ENCODE results near the gene TEX14.

The TEX14 gene

GRCh38 chr17:58516644-58517377 is 175.0 kb downstream of the TEX14 start:
- Mint-ChIP-seq H3K36me3 (ENCODE audit: insufficient read depth) (peaks cover 21% of the 10 kb centered on the region), H3K27ac (ENCODE audit: low read depth) (peak overlapping the region; percentile 81), H3K9me3 (no peaks in the 10 kb centered on the region), H3K4me1 (peaks cover 45% of the 10 kb centered on the region), H3K4me3 (peak overlapping the region; percentile 91), H3K27me3 (no peaks in the 10 kb centered on the region)
- no peak for DNase-seq (ENCODE audit: low spot score in 2 of 2)
- ATAC-seq (replicated peaks; ENCODE audit: extremely low read depth, poor library complexity, severe bottlenecking) = no peak

DNA sequence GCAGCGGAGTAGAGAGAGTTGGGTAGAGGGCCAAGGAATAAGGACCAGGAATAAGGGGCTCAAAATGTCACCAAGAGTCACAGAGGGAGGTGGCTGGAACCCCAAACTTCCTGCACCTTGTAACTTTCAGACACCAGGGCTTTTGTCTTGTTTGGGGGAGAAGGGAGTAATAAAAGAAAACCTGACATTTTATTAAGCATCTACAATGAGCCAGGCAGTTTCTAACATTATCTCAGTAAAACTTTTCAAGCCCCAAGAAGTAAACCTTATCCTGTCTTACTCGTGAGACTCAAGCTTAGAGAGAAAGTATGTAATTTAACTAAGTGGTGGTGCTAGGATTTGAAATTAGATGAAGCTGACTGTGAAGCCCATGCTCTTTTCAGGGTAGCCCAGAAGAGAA is 176.6 kb downstream of the TEX14 start:
- H3K27me3 Mint-ChIP-seq = no peaks in the 10 kb centered on the region
- peaks cover 32% of the 10 kb centered on the region for H3K36me3 Mint-ChIP-seq (ENCODE audit: insufficient read depth)
- peaks cover 50% of the 10 kb centered on the region for H3K4me1 Mint-ChIP-seq
- DNase-seq (ENCODE audit: low spot score in 2 of 2) (no peak), ATAC-seq (replicated peaks; ENCODE audit: extremely low read depth, poor library complexity, severe bottlenecking) (no peak)
- no peaks in the 10 kb centered on the region for H3K9me3 Mint-ChIP-seq
- H3K27ac Mint-ChIP-seq (ENCODE audit: low read depth) = no peak overlapping the region
- peak overlapping the region; percentile 91 for H3K4me3 Mint-ChIP-seq

DNA sequence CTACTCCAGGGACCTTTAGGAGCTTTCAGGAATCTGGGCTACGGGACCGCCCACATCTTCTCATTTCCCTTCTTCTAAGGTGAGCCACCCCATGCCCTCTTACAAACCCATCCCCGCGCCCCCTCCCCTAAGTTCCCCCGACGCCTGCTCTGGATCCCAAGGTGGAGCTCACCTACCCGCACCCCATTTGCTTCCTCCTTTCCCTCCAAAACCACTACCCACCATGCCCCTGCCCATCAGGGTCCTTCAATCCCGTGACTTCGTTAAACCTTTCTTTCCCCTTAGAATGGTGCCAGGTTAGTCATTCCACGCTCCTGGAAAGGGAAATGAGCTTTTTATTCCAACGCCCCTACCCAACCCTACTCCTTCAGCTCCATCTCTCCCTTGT is 177.1 kb downstream of the TEX14 start:
- peak overlapping the region; percentile 91 for H3K4me3 Mint-ChIP-seq
- peaks cover 37% of the 10 kb centered on the region for H3K36me3 Mint-ChIP-seq (ENCODE audit: insufficient read depth)
- no peak for ATAC-seq (replicated peaks; ENCODE audit: extremely low read depth, poor library complexity, severe bottlenecking)
- H3K9me3 Mint-ChIP-seq = no peaks in the 10 kb centered on the region
- no peak overlapping the region for H3K27ac Mint-ChIP-seq (ENCODE audit: low read depth)
- no peaks in the 10 kb centered on the region for H3K27me3 Mint-ChIP-seq
- H3K4me1 Mint-ChIP-seq = peaks cover 56% of the 10 kb centered on the region
- DNase-seq (ENCODE audit: low spot score in 2 of 2) = no peak

GRCh38 chr17:58513965-58514769 is 177.7 kb downstream of the TEX14 start, which contains the start of gene MTMR4:
Gene MTMR4 (minus strand): TSS chr17:58514638. CDS start chr17:58514407, 231 bp downstream.
- ATAC-seq (replicated peaks; ENCODE audit: extremely low read depth, poor library complexity, severe bottlenecking) (no peak), DNase-seq (ENCODE audit: low spot score in 2 of 2) (peak in 1 of 2 donors; percentile 43)
- no peaks in the 10 kb centered on the region for H3K27me3 Mint-ChIP-seq
- H3K27ac Mint-ChIP-seq (ENCODE audit: low read depth) = peak within 1 kb of the TSS; percentile 89
- peak within 1 kb of the TSS; percentile 91 for H3K4me3 Mint-ChIP-seq
- no peaks in the 10 kb centered on the region for H3K9me3 Mint-ChIP-seq
- peaks cover 57% of the 10 kb centered on the region for H3K4me1 Mint-ChIP-seq
- H3K36me3 Mint-ChIP-seq (ENCODE audit: insufficient read depth) = peaks cover 36% of the 10 kb centered on the region

DNA sequence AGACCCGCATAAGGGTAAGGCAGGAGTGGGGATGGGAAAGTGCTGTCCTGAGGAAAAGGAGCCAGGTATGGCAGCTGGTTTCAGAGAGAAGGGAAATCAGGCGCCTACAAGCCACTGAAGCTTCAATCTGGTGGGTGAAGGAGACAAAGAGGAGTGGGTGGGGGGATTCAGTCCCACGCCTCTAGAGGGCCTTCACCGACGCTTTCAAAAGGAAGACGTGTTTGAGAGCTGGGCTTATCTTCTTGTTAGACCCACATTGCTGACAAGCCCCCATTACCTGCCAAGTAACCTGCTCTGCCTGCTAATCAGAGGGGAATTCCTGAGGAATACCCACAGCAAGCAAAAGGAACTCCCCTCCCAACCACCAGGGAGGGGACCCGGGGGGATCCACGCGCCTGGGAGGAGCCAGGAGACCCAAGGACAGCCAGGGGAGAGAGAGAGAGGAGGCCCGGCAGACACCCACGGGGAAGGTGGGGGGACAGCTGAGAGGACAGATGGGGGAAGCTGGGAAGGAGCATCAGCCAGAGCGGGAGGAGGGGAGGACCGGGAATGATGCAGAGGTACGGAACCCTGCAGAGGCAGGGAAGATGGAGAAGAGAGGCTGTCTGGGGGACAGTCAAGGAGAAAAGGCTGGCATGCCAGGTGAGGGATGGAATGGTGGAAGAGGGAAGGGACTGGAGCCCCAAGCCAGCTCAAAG is 178.4 kb downstream of the TEX14 start:
- Mint-ChIP-seq H3K9me3 (no peaks in the 10 kb centered on the region), H3K4me1 (peaks cover 57% of the 10 kb centered on the region), H3K4me3 (peak overlapping the region; percentile 91), H3K27ac (ENCODE audit: low read depth) (peak overlapping the region; percentile 89), H3K27me3 (no peaks in the 10 kb centered on the region), H3K36me3 (ENCODE audit: insufficient read depth) (peaks cover 35% of the 10 kb centered on the region)
- no peak for DNase-seq (ENCODE audit: low spot score in 2 of 2)
- ATAC-seq (replicated peaks; ENCODE audit: extremely low read depth, poor library complexity, severe bottlenecking) = no peak

- no peak overlapping the region for H3K27ac Mint-ChIP-seq (ENCODE audit: low read depth)
- H3K9me3 Mint-ChIP-seq = no peaks in the 10 kb centered on the region
- peaks cover 36% of the 10 kb centered on the region for H3K4me1 Mint-ChIP-seq
- no peak overlapping the region for H3K4me3 Mint-ChIP-seq
- no peaks in the 10 kb centered on the region for H3K27me3 Mint-ChIP-seq
- ATAC-seq (replicated peaks; ENCODE audit: extremely low read depth, poor library complexity, severe bottlenecking) = no peak
- H3K36me3 Mint-ChIP-seq (ENCODE audit: insufficient read depth) = peaks cover 40% of the 10 kb centered on the region
- no peak for DNase-seq (ENCODE audit: low spot score in 2 of 2)
Observed at GRCh38 chr17:58510075-58510474, 181.8 kb downstream of the TEX14 start.

DNA sequence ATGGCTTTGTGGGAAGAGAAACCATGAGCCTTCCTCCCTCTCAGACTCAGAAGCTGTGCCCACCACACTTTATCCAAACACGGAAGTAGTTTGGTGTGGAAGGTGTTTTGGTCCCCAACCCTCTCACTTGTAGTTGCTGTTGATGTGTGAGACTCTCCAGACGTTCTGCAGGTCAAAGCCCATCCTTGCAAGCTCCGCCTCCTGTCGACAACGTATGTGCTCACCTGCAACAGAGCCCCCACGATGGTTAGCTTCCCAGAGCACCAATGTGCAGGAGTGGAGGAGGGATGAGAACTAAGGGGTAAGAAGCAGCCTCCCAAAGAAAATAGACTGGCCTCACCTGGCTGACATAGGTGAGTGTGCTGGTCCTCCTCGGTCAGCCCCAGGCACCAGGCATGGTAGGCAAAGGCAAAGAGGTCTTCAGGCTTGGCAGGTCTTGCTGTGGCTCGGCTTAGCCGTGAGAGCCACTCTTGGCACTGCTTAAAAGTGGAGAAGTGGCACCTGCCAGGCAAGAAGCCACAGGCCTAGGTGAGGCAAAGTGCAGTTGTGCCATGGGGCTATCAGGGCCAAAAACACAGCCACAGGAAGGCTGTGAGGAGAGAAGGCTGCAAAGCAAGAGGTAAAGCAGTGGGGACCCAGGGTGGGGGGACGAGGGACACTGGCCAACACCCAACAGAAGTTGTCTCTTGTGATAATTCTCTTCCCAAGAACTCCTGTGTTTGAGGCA is 183.3 kb downstream of the TEX14 start:
- Mint-ChIP-seq H3K36me3 (ENCODE audit: insufficient read depth) (peaks cover 47% of the 10 kb centered on the region), H3K9me3 (no peaks in the 10 kb centered on the region), H3K4me3 (no peak overlapping the region), H3K4me1 (peaks cover 27% of the 10 kb centered on the region), H3K27ac (ENCODE audit: low read depth) (peak overlapping the region; percentile 26), H3K27me3 (no peaks in the 10 kb centered on the region)
- ATAC-seq (replicated peaks; ENCODE audit: extremely low read depth, poor library complexity, severe bottlenecking) = no peak
- DNase-seq (ENCODE audit: low spot score in 2 of 2) = no peak

- no peaks in the 10 kb centered on the region for H3K27me3 Mint-ChIP-seq
- H3K36me3 Mint-ChIP-seq (ENCODE audit: insufficient read depth) = peaks cover 56% of the 10 kb centered on the region
- H3K4me3 Mint-ChIP-seq = no peak overlapping the region
- H3K4me1 Mint-ChIP-seq = peaks cover 16% of the 10 kb centered on the region
- ATAC-seq (replicated peaks; ENCODE audit: extremely low read depth, poor library complexity, severe bottlenecking) = no peak
- no peak for DNase-seq (ENCODE audit: low spot score in 2 of 2)
- no peak overlapping the region for H3K27ac Mint-ChIP-seq (ENCODE audit: low read depth)
- no peaks in the 10 kb centered on the region for H3K9me3 Mint-ChIP-seq
Observed at GRCh38 chr17:58507123-58507634, 184.7 kb downstream of the TEX14 start.

All from central memory CD8-positive, alpha-beta T cell (primary cell).